PC-9 (cell line): Measurements from ENCODE around the gene BCDIN3D. TPM values are rescaled to one million over a fixed set of nuclear protein-coding genes. Genes with fewer than 3 reads are reported as not detected.
A peak's percentile ranks its signal among the peaks of the same experiment; 100 is the strongest.

Source experiments
- BruUV-seq: library from RNA; stranded (reverse); fragments of 400-500 nt; replicated peaks from 2 replicates; lab custom pipeline; 2021; lab: Mats Ljungman, UMichigan
- CTCF ChIA-PET: fragments of 300-600 bp; sonication (Branson Sonifier 250); formaldehyde crosslinking; loops from one replicate; lab custom pipeline; 2022; ENCODE audit warnings: antibody characterized with exemption; lab: Charles Lee
- POLR2A ChIA-PET: fragments of 300-600 bp; sonication (Branson Sonifier 250); formaldehyde crosslinking; loops from one replicate; lab custom pipeline; 2022; ENCODE audit warnings: antibody characterized with exemption; ENCODE audit not compliant: unreplicated experiment; lab: Charles Lee
- DNase-seq, 2 experiments: peaks; one replicate each; pipeline versions ENCODE4 v3.0.0 to v3.0.0-alpha.2; 2015 to 2022; ENCODE audit warnings: mixed read lengths in 1 of 2
- H2AFZ ChIP-seq: fragments of 200-600 bp; sonication (generic); 2 replicates; pipeline ENCODE4 v1.8.1; 2017; ENCODE audit warnings: antibody characterized with exemption
- H3F3A ChIP-seq: fragments of 200-600 bp; sonication (generic); 2 replicates; pipeline ENCODE4 v1.8.1; 2017; ENCODE audit warnings: antibody characterized with exemption, mild to moderate bottlenecking, low read depth; ENCODE audit not compliant: insufficient read depth
- H3K27ac ChIP-seq: fragments of 200-600 bp; sonication (generic); 2 replicates; pipeline ENCODE4 v1.6.1; 2016; ENCODE audit warnings: mixed run types
- H3K27me3 ChIP-seq: fragments of 200-600 bp; sonication (generic); 2 replicates; pipeline ENCODE4 v1.6.1; 2016; ENCODE audit warnings: low read depth, mixed run types; ENCODE audit not compliant: insufficient read depth
- H3K36me3 ChIP-seq: fragments of 200-600 bp; sonication (generic); 2 replicates; pipeline ENCODE4 v1.6.1; 2016; ENCODE audit warnings: low read depth, mixed run types
- H3K4me1 ChIP-seq: fragments of 200-600 bp; sonication (generic); replicated peaks from 2 replicates; pipeline ENCODE4 v1.6.1; 2016; ENCODE audit warnings: mixed run types; ENCODE audit not compliant: insufficient read depth
- H3K4me2 ChIP-seq: fragments of 200-600 bp; sonication (generic); 2 replicates; pipeline ENCODE4 v1.6.1; 2017; ENCODE audit warnings: mixed run types
- H3K4me3 ChIP-seq: fragments of 200-600 bp; sonication (generic); 2 replicates; pipeline ENCODE4 v1.6.1; 2016; ENCODE audit warnings: mixed run types
- H3K79me2 ChIP-seq: fragments of 200-600 bp; sonication (generic); 2 replicates; pipeline ENCODE4 v1.6.1; 2017; ENCODE audit warnings: low read depth, mixed run types
- H3K9me2 ChIP-seq: fragments of 200-600 bp; sonication (generic); 2 replicates; pipeline ENCODE4 v1.8.1; 2017; ENCODE audit warnings: mild to moderate bottlenecking; ENCODE audit not compliant: insufficient read depth
- H3K9me3 ChIP-seq: fragments of 200-600 bp; sonication (generic); 2 replicates; pipeline ENCODE4 v1.8.1; 2016; ENCODE audit warnings: low read depth; ENCODE audit not compliant: insufficient read depth
- H4K20me1 ChIP-seq: fragments of 200-600 bp; sonication (generic); 2 replicates; pipeline ENCODE4 v1.8.1; 2017; ENCODE audit not compliant: insufficient read depth
- EZH2 ChIP-seq: fragments of 200-600 bp; sonication (generic); IDR thresholded peaks from 2 replicates; pipeline ENCODE4 v1.8.0; 2017; ENCODE audit warnings: antibody characterized with exemption, low read depth
- intact Hi-C: fragments of 100-400 bp; cut with micrococcal nuclease; formaldehyde crosslinking; loops from one replicate; pipeline ENCODE4 v1.10.0; 2022; ENCODE audit not compliant: unreplicated experiment
- total RNA-seq: library from RNA; stranded (reverse); gene quantifications from 2 replicates; pipeline ENCODE4 v1.2.3, GENCODE V29; 2021
- TF ChIP-seq, protein P1 (sequence below): fragments of 200-600 bp; sonication (generic); conservative IDR thresholded peaks from 2 replicates; pipeline ENCODE4 v1.6.1; 2017; ENCODE audit warnings: mixed run types, antibody characterized with exemption, mild to moderate bottlenecking, moderate library complexity

BCDIN3D gene
- total RNA-seq, 1 experiment from 2014 or later, result 4.7 TPM

DNA sequence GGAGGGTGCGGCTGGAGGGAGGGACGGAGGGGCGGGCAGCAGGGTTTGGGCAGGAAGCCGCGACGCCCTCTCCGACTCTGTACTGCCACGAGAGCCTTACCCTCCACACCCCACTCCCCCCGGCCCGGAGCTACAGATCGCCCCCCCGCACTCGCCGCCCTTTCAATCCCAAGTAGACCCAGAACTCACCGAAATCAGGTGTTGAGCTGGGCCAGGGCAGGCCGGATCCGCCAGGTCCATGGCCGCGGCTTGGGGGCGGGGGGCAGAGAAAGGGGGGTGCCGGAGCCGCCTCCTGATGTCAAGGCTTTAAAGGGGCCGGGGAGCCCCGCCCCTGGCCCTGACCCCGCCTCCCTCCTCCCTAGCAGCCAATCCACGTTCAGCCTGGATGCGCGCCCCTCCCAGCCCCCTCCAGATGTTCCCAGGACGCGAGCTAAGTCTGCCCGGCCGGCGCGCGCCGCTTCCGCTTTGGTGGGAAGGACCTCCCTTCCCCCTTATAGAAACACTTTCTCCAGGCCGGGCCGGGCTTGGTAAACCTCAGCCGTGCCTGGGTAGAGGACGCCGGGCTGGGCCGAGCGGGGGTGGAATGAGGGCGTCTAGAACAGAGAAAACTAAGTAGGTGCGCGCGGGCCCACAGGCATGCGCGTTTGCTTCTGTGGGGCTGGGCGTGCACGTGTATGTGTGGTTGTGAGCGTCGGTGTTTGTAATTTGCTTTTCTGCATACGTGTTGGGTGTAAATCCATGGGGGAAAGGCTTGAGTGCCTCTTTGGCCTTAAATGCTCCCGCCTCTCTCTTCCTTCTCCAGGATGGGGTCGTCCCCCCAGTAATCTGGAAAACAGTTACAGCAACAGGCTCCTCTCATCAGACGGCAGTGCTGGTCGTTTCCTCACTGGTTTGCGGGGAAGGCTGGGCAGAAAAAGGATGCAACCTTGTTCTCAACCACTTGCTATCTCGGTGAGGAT, 14.5 kb downstream of the BCDIN3D start, which contains the start of gene NCKAP5L:
NCKAP5L (minus strand) TSS at position 281 of the 959 bp plus-strand sequence. CDS start 24,369 bp downstream, outside the sequence.
- BruUV-seq, result TSS peak; percentile 85
- CTCF ChIA-PET, result interaction anchor here (0.5 to 1.5 kb wide), 7 partner anchors 11 to 242 kb away, joined by 3 to 12 read pairs (median 7); partner anchors contain the start of gene TMBIM6

DNA sequence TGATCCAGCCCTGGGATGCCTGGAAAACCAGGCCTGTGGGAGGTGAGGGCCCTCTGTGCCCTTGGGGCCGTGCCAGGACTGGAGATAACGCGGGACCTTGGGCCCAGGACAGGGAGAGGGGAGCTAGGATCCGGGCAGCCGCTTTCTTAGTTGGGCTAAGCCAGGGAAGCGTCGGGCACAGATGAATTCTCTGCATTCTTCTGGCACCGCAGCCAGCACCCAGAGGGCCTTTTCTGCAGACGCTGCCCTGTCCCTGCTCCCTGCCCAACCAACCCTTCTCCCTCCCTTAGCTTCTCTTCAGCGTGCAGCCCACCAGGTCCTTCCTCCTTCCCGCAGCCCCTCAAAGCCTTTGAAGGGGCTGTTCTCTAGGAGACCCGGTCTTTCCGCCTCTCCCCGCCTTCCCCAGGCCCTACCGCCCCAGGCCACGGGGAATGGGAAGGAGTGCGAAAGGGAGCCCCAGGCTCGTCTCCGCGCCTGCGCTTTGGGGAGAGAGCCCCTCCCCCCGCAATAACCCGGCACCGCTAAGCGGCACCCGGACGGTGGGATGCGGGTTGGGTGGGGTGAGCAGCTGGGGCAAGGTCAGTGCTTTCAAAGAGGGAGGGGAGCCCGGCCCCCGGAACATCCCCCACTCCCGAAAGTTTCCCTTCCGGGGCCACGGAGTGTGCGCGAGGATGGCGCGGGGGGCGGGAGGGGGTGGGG, 15.4 kb downstream of the BCDIN3D start:
- peak overlapping the region; percentile 84 for H3K4me3 ChIP-seq
- H2AFZ ChIP-seq, result peak overlapping the region; percentile 81
- peaks cover 16% of the 10 kb centered on the region; the same call in 1 of the 2 replicates for H4K20me1 ChIP-seq
- intact Hi-C loops, result no loop called here
- H3K79me2 ChIP-seq, result peaks cover 24% of the 10 kb centered on the region; the same call in 1 of the 2 replicates
- no peaks in the 10 kb centered on the region for H3K9me3 ChIP-seq
- H3K27ac ChIP-seq, result no peak overlapping the region
- no peaks in the 10 kb centered on the region for H3F3A ChIP-seq
- DNase-seq, result peak; percentile 60 to 74
- H3K27me3 ChIP-seq, result no peaks in the 10 kb centered on the region
- BruUV-seq, result no TSS peak
- no peaks in the 10 kb centered on the region for H3K9me2 ChIP-seq
- TF ChIP-seq EZH2, result no peak
- TF ChIP-seq, protein P1, sequence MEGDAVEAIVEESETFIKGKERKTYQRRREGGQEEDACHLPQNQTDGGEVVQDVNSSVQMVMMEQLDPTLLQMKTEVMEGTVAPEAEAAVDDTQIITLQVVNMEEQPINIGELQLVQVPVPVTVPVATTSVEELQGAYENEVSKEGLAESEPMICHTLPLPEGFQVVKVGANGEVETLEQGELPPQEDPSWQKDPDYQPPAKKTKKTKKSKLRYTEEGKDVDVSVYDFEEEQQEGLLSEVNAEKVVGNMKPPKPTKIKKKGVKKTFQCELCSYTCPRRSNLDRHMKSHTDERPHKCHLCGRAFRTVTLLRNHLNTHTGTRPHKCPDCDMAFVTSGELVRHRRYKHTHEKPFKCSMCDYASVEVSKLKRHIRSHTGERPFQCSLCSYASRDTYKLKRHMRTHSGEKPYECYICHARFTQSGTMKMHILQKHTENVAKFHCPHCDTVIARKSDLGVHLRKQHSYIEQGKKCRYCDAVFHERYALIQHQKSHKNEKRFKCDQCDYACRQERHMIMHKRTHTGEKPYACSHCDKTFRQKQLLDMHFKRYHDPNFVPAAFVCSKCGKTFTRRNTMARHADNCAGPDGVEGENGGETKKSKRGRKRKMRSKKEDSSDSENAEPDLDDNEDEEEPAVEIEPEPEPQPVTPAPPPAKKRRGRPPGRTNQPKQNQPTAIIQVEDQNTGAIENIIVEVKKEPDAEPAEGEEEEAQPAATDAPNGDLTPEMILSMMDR, result no peak
- ChIA-PET POLR2A (interaction anchor here (0.6 to 1.0 kb wide), 10 partner anchors 12 to 1782 kb away, joined by 3 to 14 read pairs (median 4); partner anchors contain the start of genes BCDIN3D and TMBIM6), CTCF (interaction anchor here (0.5 to 1.5 kb wide), 3 partner anchors 12 to 203 kb away, joined by 7 to 12 read pairs (median 8); partner anchors contain the start of gene TMBIM6)
- peaks cover 17% of the 10 kb centered on the region; the same call in 1 of the 2 replicates for H3K4me1 ChIP-seq
- no peaks in the 10 kb centered on the region for H3K36me3 ChIP-seq
- H3K4me2 ChIP-seq, result peak overlapping the region; percentile 92

More for the DNA sequence above, 14.5 kb downstream of the BCDIN3D start, which contains the start of gene NCKAP5L:
- peaks cover 24% of the 10 kb centered on the region; the same call in 1 of the 2 replicates for H3K79me2 ChIP-seq
- TF ChIP-seq EZH2, result no peak
- TF ChIP-seq, protein P1, result no peak
- H3K4me1 ChIP-seq, result peaks cover 25% of the 10 kb centered on the region
- H3F3A ChIP-seq, result no peaks in the 10 kb centered on the region; the same call in 1 of the 2 replicates
- intact Hi-C loops, result no loop called here
- peak within 1 kb of the TSS; percentile 20; the same call in 1 of the 2 replicates for H3K27ac ChIP-seq
- H3K9me3 ChIP-seq, result no peaks in the 10 kb centered on the region
- no peaks in the 10 kb centered on the region for H3K9me2 ChIP-seq
- POLR2A ChIA-PET, result interaction anchor here (0.6 to 1.0 kb wide), 14 partner anchors 13 to 1783 kb away, joined by 3 to 14 read pairs (median 4); partner anchors contain the start of genes BCDIN3D, RACGAP1 and TMBIM6
- peak within 1 kb of the TSS; percentile 92 for H3K4me2 ChIP-seq
- DNase-seq, result peak; percentile 82 to 94
- peaks cover 16% of the 10 kb centered on the region; the same call in 1 of the 2 replicates for H4K20me1 ChIP-seq
- H3K27me3 ChIP-seq, result no peaks in the 10 kb centered on the region
- no peaks in the 10 kb centered on the region for H3K36me3 ChIP-seq
- peak within 1 kb of the TSS; percentile 84 for H3K4me3 ChIP-seq
- H2AFZ ChIP-seq, result peak within 1 kb of the TSS; percentile 81
